GM23338 (cell line): Measurements from ENCODE around the gene TPRX1. TPM values are rescaled to one million over a fixed set of nuclear protein-coding genes. Genes with fewer than 3 reads are reported as not detected.

Experiments used
- ATAC-seq: fragments of 200-7000 bp; cut with Tn5 transposase; 3 replicates; pipeline ENCODE4 v1.9.1; 2020
- DNase-seq: peaks from one replicate; pipeline ENCODE4 v3.0.0-alpha.2; 2015; ENCODE audit warnings: low spot score
- H2AFZ ChIP-seq: fragments of 200-600 bp; sonication (generic); 2 replicates; pipeline ENCODE4 v1.8.0; 2016; ENCODE audit warnings: antibody characterized with exemption, mild to moderate bottlenecking, moderate library complexity
- H3F3A ChIP-seq: fragments of 200-600 bp; sonication (generic); replicated peaks from 2 replicates; pipeline ENCODE4 v1.8.0; 2017; ENCODE audit warnings: antibody characterized with exemption, mixed run types, low read depth
- H3K27ac ChIP-seq: fragments of 200-600 bp; sonication (generic); 2 replicates; pipeline ENCODE4 v1.6.1; 2016; ENCODE audit warnings: low read depth
- H3K27me3 ChIP-seq: fragments of 200-600 bp; sonication (generic); 2 replicates; pipeline ENCODE4 v1.8.0; 2016; ENCODE audit warnings: mild to moderate bottlenecking, mixed run types, moderate library complexity; ENCODE audit not compliant: insufficient read depth
- H3K36me3 ChIP-seq: fragments of 200-600 bp; sonication (generic); 2 replicates; pipeline ENCODE4 v1.8.0; 2016; ENCODE audit warnings: mild to moderate bottlenecking; ENCODE audit not compliant: insufficient read depth
- H3K4me1 ChIP-seq: fragments of 200-600 bp; sonication (generic); 2 replicates; pipeline ENCODE4 v1.8.0; 2016; ENCODE audit warnings: mild to moderate bottlenecking, moderate library complexity; ENCODE audit not compliant: insufficient read depth
- H3K4me2 ChIP-seq: fragments of 200-600 bp; sonication (generic); 2 replicates; pipeline ENCODE4 v1.7.1; 2017; ENCODE audit warnings: mixed run types
- H3K4me3 ChIP-seq: fragments of 200-600 bp; sonication (generic); 2 replicates; pipeline ENCODE4 v1.6.1; 2016; ENCODE audit warnings: mixed run types
- H3K79me2 ChIP-seq: fragments of 200-600 bp; sonication (generic); replicated peaks from 2 replicates; pipeline ENCODE4 v1.8.0; 2017; ENCODE audit warnings: mild to moderate bottlenecking; ENCODE audit not compliant: insufficient read depth
- H3K9me2 ChIP-seq: fragments of 200-600 bp; sonication (generic); 2 replicates; pipeline ENCODE4 v1.8.0; 2017; ENCODE audit not compliant: insufficient read depth
- H4K20me1 ChIP-seq: fragments of 200-600 bp; sonication (generic); replicated peaks from 2 replicates; pipeline ENCODE4 v1.8.0; 2017; ENCODE audit warnings: mild to moderate bottlenecking; ENCODE audit not compliant: insufficient read depth
- H3K27ac Mint-ChIP-seq: 2 replicates; pipeline ENCODE4 v1.8.0; 2020; ENCODE audit warnings: inconsistent platforms, mild to moderate bottlenecking, moderate library complexity, mixed read lengths
- H3K27me3 Mint-ChIP-seq: 3 replicates; pipeline ENCODE4 v1.8.0; 2022; ENCODE audit warnings: low read depth, mild to moderate bottlenecking, moderate library complexity, mixed read lengths, inconsistent platforms; ENCODE audit not compliant: insufficient read depth, poor library complexity
- H3K36me3 Mint-ChIP-seq: 3 replicates; pipeline ENCODE4 v1.8.0; 2021; ENCODE audit warnings: low read depth, mild to moderate bottlenecking, inconsistent platforms, moderate library complexity, mixed read lengths
- H3K4me1 Mint-ChIP-seq: 3 replicates; pipeline ENCODE4 v1.8.0; 2020; ENCODE audit warnings: mild to moderate bottlenecking, inconsistent platforms, mixed read lengths
- H3K4me3 Mint-ChIP-seq: 3 replicates; pipeline ENCODE4 v1.8.0; 2021; ENCODE audit warnings: moderate library complexity, mild to moderate bottlenecking, inconsistent platforms, mixed read lengths
- H3K9me3 Mint-ChIP-seq: 3 replicates; pipeline ENCODE4 v1.8.0; 2020; ENCODE audit warnings: moderate library complexity, mild to moderate bottlenecking, inconsistent platforms, mixed read lengths
- CREB1 ChIP-seq: fragments of 250-450 bp; sonication (Bioruptor Pico); IDR thresholded peaks from 2 replicates; pipeline ENCODE4 v1.5.0; 2020; ENCODE audit warnings: low read depth, mild to moderate bottlenecking, moderate library complexity
- EZH2 ChIP-seq: fragments of 200-600 bp; sonication (generic); IDR thresholded peaks from one replicate; pipeline ENCODE4 v1.8.0; 2017; ENCODE audit warnings: antibody characterized with exemption, mild to moderate bottlenecking, low read depth; ENCODE audit not compliant: unreplicated experiment
- EZH2phosphoT487 ChIP-seq: fragments of 200-600 bp; sonication (generic); IDR thresholded peaks from one replicate; pipeline ENCODE4 v1.8.1; 2018; ENCODE audit warnings: antibody characterized with exemption; ENCODE audit not compliant: unreplicated experiment
- JUNB ChIP-seq: IDR thresholded peaks from one replicate; pipeline ENCODE4 v1.6.1; 2016; ENCODE audit warnings: antibody characterized with exemption; ENCODE audit not compliant: unreplicated experiment
- POLR2AphosphoS5 ChIP-seq: IDR thresholded peaks from 2 replicates; pipeline ENCODE4 v1.6.1; 2016; ENCODE audit warnings: antibody characterized with exemption, low read depth
- STAT1 ChIP-seq: IDR thresholded peaks from one replicate; pipeline ENCODE4 v1.6.1; 2016; ENCODE audit warnings: antibody characterized with exemption; ENCODE audit not compliant: unreplicated experiment
- ZNF114 ChIP-seq: fragments of 250-450 bp; sonication (Bioruptor Pico); IDR thresholded peaks from 2 replicates; pipeline ENCODE4 v1.5.0; 2020; ENCODE audit warnings: mild to moderate bottlenecking, moderate library complexity
- polyA plus RNA-seq: library from polyadenylated mRNA; unstranded; fragments of >200 nt; fragmentation: Nextera tagmentation; extraction: Ambion mirVana; gene quantifications from 2 replicates; pipeline ENCODE4 v1.2.1, GENCODE V29; 2016
- total RNA-seq: library from RNA; depleted of rRNA; stranded (reverse); fragments of >200 nt; shearing (Covaris generic); gene quantifications from 2 replicates; pipeline ENCODE4 v1.2.3, GENCODE V29; 2014
- TF ChIP-seq, protein P1 (sequence below): IDR thresholded peaks from one replicate; pipeline ENCODE4 v1.6.1; 2018; ENCODE audit warnings: antibody characterized with exemption; ENCODE audit not compliant: unreplicated experiment
- TF ChIP-seq, protein P2 (sequence below): fragments of 250-450 bp; sonication (Bioruptor Pico); IDR thresholded peaks from 2 replicates; pipeline ENCODE4 v1.5.0; 2020; ENCODE audit warnings: mild to moderate bottlenecking, moderate library complexity
- TF ChIP-seq, protein P3 (sequence below), 2 experiments: fragments of 200-600 bp in 1 of 2; sonication (generic) in 1 of 2; conservative IDR thresholded peaks; 2 replicates each; pipeline versions ENCODE4 v1.5.1 to v1.6.1; 2016 to 2017; ENCODE audit warnings: antibody characterized with exemption in 2 of 2, low read depth in 2 of 2, mild to moderate bottlenecking in 2 of 2, moderate library complexity in 1 of 2
- TF ChIP-seq, protein P4 (sequence below): IDR thresholded peaks from 2 replicates; pipeline ENCODE4 v1.6.1; 2016; ENCODE audit warnings: antibody characterized with exemption

TPRX1 gene
- total and polyA plus RNA-seq, 2 experiments from 2014 or later: 0.28 TPM; not detected in 1

DNA sequence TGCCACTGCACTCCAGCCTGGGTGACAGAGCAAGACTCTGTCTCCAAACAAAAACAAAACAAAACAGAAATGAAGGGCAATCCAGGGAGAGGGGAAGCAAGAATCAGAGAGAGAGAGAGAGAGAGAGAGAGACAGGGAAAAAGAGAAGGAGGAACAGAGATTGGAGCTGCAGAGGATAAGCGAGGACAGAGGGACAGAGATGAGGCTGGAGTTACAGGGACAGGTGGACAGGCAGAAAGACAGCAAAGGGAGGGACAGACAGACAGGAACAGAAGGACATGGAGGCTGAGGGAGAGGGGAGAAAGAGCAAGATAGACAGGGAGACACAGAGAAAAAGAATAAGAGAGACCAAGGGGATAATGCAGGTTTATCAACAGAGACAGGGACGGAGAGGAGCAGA lies 16.1 kb upstream of the TPRX1 start:
- Mint-ChIP-seq H3K36me3 (no peaks in the 10 kb centered on the region; the same call in 2 of the 3 replicates), H3K4me3 (no peak overlapping the region), H3K4me1 (peaks cover 28% of the 10 kb centered on the region), H3K9me3 (no peaks in the 10 kb centered on the region; the same call in 1 of the 3 replicates), H3K27me3 (peaks cover 17% of the 10 kb centered on the region), H3K27ac (no peak overlapping the region)
- H3K4me2 ChIP-seq: no peak overlapping the region
- no peaks in the 10 kb centered on the region for H3K27me3 ChIP-seq
- no peaks in the 10 kb centered on the region for H3K36me3 ChIP-seq
- peaks cover 12% of the 10 kb centered on the region for H3K4me1 ChIP-seq
- ATAC-seq (no peak), DNase-seq (no peak)
- no peaks in the 10 kb centered on the region for H3K9me2 ChIP-seq
- H3K79me2 ChIP-seq: no peaks in the 10 kb centered on the region
- H2AFZ ChIP-seq: peak overlapping the region; percentile 91
- H3K4me3 ChIP-seq: no peak overlapping the region
- H4K20me1 ChIP-seq: no peaks in the 10 kb centered on the region
- no peak overlapping the region for H3K27ac ChIP-seq
- TF ChIP-seq ZNF114 (CRISPR knock-in tag) (no peak), EZH2 (no peak), EZH2phosphoT487 (no peak), JUNB (no peak), STAT1 (no peak), CREB1 (CRISPR knock-in tag) (no peak), POLR2AphosphoS5 (no peak)
- TF ChIP-seq, protein P1, sequence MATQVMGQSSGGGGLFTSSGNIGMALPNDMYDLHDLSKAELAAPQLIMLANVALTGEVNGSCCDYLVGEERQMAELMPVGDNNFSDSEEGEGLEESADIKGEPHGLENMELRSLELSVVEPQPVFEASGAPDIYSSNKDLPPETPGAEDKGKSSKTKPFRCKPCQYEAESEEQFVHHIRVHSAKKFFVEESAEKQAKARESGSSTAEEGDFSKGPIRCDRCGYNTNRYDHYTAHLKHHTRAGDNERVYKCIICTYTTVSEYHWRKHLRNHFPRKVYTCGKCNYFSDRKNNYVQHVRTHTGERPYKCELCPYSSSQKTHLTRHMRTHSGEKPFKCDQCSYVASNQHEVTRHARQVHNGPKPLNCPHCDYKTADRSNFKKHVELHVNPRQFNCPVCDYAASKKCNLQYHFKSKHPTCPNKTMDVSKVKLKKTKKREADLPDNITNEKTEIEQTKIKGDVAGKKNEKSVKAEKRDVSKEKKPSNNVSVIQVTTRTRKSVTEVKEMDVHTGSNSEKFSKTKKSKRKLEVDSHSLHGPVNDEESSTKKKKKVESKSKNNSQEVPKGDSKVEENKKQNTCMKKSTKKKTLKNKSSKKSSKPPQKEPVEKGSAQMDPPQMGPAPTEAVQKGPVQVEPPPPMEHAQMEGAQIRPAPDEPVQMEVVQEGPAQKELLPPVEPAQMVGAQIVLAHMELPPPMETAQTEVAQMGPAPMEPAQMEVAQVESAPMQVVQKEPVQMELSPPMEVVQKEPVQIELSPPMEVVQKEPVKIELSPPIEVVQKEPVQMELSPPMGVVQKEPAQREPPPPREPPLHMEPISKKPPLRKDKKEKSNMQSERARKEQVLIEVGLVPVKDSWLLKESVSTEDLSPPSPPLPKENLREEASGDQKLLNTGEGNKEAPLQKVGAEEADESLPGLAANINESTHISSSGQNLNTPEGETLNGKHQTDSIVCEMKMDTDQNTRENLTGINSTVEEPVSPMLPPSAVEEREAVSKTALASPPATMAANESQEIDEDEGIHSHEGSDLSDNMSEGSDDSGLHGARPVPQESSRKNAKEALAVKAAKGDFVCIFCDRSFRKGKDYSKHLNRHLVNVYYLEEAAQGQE: no peak
- TF ChIP-seq, protein P2, sequence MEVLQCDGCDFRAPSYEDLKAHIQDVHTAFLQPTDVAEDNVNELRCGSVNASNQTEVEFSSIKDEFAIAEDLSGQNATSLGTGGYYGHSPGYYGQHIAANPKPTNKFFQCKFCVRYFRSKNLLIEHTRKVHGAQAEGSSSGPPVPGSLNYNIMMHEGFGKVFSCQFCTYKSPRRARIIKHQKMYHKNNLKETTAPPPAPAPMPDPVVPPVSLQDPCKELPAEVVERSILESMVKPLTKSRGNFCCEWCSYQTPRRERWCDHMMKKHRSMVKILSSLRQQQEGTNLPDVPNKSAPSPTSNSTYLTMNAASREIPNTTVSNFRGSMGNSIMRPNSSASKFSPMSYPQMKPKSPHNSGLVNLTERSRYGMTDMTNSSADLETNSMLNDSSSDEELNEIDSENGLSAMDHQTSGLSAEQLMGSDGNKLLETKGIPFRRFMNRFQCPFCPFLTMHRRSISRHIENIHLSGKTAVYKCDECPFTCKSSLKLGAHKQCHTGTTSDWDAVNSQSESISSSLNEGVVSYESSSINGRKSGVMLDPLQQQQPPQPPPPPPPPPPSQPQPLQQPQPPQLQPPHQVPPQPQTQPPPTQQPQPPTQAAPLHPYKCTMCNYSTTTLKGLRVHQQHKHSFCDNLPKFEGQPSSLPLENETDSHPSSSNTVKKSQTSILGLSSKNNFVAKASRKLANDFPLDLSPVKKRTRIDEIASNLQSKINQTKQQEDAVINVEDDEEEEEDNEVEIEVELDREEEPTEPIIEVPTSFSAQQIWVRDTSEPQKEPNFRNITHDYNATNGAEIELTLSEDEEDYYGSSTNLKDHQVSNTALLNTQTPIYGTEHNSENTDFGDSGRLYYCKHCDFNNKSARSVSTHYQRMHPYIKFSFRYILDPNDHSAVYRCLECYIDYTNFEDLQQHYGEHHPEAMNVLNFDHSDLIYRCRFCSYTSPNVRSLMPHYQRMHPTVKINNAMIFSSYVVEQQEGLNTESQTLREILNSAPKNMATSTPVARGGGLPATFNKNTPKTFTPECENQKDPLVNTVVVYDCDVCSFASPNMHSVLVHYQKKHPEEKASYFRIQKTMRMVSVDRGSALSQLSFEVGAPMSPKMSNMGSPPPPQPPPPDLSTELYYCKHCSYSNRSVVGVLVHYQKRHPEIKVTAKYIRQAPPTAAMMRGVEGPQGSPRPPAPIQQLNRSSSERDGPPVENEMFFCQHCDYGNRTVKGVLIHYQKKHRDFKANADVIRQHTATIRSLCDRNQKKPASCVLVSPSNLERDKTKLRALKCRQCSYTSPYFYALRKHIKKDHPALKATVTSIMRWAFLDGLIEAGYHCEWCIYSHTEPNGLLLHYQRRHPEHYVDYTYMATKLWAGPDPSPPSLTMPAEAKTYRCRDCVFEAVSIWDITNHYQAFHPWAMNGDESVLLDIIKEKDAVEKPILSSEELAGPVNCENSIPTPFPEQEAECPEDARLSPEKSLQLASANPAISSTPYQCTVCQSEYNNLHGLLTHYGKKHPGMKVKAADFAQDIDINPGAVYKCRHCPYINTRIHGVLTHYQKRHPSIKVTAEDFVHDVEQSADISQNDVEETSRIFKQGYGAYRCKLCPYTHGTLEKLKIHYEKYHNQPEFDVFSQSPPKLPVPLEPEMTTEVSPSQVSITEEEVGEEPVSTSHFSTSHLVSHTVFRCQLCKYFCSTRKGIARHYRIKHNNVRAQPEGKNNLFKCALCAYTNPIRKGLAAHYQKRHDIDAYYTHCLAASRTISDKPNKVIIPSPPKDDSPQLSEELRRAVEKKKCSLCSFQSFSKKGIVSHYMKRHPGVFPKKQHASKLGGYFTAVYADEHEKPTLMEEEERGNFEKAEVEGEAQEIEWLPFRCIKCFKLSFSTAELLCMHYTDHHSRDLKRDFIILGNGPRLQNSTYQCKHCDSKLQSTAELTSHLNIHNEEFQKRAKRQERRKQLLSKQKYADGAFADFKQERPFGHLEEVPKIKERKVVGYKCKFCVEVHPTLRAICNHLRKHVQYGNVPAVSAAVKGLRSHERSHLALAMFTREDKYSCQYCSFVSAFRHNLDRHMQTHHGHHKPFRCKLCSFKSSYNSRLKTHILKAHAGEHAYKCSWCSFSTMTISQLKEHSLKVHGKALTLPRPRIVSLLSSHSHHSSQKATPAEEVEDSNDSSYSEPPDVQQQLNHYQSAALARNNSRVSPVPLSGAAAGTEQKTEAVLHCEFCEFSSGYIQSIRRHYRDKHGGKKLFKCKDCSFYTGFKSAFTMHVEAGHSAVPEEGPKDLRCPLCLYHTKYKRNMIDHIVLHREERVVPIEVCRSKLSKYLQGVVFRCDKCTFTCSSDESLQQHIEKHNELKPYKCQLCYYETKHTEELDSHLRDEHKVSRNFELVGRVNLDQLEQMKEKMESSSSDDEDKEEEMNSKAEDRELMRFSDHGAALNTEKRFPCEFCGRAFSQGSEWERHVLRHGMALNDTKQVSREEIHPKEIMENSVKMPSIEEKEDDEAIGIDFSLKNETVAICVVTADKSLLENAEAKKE: no peak
- TF ChIP-seq, protein P3, sequence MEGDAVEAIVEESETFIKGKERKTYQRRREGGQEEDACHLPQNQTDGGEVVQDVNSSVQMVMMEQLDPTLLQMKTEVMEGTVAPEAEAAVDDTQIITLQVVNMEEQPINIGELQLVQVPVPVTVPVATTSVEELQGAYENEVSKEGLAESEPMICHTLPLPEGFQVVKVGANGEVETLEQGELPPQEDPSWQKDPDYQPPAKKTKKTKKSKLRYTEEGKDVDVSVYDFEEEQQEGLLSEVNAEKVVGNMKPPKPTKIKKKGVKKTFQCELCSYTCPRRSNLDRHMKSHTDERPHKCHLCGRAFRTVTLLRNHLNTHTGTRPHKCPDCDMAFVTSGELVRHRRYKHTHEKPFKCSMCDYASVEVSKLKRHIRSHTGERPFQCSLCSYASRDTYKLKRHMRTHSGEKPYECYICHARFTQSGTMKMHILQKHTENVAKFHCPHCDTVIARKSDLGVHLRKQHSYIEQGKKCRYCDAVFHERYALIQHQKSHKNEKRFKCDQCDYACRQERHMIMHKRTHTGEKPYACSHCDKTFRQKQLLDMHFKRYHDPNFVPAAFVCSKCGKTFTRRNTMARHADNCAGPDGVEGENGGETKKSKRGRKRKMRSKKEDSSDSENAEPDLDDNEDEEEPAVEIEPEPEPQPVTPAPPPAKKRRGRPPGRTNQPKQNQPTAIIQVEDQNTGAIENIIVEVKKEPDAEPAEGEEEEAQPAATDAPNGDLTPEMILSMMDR (conservative IDR thresholded peaks at IDR 0.05; ENCODE audit: low read depth in 2 of 2): no peak
- TF ChIP-seq, protein P4, sequence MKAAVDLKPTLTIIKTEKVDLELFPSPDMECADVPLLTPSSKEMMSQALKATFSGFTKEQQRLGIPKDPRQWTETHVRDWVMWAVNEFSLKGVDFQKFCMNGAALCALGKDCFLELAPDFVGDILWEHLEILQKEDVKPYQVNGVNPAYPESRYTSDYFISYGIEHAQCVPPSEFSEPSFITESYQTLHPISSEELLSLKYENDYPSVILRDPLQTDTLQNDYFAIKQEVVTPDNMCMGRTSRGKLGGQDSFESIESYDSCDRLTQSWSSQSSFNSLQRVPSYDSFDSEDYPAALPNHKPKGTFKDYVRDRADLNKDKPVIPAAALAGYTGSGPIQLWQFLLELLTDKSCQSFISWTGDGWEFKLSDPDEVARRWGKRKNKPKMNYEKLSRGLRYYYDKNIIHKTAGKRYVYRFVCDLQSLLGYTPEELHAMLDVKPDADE: no peak
- H3F3A ChIP-seq: no peaks in the 10 kb centered on the region
